Activated T-helper 17 cell treated with anti-CD3 and anti-CD28 coated beads, Interleukin-2, amount 50 U/mL, for 72 hours (primary cell): ENCODE data around the gene FAM111B. TPM values are rescaled to one million over a fixed set of nuclear protein-coding genes. Genes with fewer than 3 reads are reported as not detected.
"Not testable (repeated sequence)": the region's sequence is repeated elsewhere in the genome, so short reads cannot be mapped to it uniquely, and the experiment has no call there.

Source experiments
- ATAC-seq: fragments of 150-1000 bp; cut with Tn5 transposase; replicated peaks from 2 replicates; pipeline ENCODE4 v1.10.0; 2021; ENCODE audit warnings: mild to moderate bottlenecking, moderate library complexity
- H3K27ac Mint-ChIP-seq: one replicate; pipeline ENCODE4 v1.8.0; 2022; ENCODE audit warnings: mixed read lengths
- H3K27me3 Mint-ChIP-seq: one replicate; pipeline ENCODE4 v1.8.0; 2022; ENCODE audit warnings: mixed read lengths
- H3K36me3 Mint-ChIP-seq: one replicate; pipeline ENCODE4 v1.8.0; 2022; ENCODE audit warnings: low read depth, mild to moderate bottlenecking, mixed read lengths
- H3K4me1 Mint-ChIP-seq: one replicate; pipeline ENCODE4 v1.8.0; 2022; ENCODE audit warnings: mixed read lengths
- H3K4me3 Mint-ChIP-seq: one replicate; pipeline ENCODE4 v1.8.0; 2022; ENCODE audit warnings: mild to moderate bottlenecking, mixed read lengths
- H3K9me3 Mint-ChIP-seq: one replicate; pipeline ENCODE4 v1.8.0; 2022; ENCODE audit warnings: mixed read lengths
- total RNA-seq, 2 donors: library from RNA; stranded (reverse); gene quantifications; one replicate each; pipeline ENCODE4 v1.2.3, GENCODE V29; 2022

FAM111B gene, protein sequence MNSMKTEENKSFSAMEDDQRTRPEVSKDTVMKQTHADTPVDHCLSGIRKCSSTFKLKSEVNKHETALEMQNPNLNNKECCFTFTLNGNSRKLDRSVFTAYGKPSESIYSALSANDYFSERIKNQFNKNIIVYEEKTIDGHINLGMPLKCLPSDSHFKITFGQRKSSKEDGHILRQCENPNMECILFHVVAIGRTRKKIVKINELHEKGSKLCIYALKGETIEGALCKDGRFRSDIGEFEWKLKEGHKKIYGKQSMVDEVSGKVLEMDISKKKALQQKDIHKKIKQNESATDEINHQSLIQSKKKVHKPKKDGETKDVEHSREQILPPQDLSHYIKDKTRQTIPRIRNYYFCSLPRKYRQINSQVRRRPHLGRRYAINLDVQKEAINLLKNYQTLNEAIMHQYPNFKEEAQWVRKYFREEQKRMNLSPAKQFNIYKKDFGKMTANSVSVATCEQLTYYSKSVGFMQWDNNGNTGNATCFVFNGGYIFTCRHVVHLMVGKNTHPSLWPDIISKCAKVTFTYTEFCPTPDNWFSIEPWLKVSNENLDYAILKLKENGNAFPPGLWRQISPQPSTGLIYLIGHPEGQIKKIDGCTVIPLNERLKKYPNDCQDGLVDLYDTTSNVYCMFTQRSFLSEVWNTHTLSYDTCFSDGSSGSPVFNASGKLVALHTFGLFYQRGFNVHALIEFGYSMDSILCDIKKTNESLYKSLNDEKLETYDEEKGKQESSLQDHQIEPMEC
- total RNA-seq, result 10 to 100 TPM; 51.5 to 64.8 TPM

DNA sequence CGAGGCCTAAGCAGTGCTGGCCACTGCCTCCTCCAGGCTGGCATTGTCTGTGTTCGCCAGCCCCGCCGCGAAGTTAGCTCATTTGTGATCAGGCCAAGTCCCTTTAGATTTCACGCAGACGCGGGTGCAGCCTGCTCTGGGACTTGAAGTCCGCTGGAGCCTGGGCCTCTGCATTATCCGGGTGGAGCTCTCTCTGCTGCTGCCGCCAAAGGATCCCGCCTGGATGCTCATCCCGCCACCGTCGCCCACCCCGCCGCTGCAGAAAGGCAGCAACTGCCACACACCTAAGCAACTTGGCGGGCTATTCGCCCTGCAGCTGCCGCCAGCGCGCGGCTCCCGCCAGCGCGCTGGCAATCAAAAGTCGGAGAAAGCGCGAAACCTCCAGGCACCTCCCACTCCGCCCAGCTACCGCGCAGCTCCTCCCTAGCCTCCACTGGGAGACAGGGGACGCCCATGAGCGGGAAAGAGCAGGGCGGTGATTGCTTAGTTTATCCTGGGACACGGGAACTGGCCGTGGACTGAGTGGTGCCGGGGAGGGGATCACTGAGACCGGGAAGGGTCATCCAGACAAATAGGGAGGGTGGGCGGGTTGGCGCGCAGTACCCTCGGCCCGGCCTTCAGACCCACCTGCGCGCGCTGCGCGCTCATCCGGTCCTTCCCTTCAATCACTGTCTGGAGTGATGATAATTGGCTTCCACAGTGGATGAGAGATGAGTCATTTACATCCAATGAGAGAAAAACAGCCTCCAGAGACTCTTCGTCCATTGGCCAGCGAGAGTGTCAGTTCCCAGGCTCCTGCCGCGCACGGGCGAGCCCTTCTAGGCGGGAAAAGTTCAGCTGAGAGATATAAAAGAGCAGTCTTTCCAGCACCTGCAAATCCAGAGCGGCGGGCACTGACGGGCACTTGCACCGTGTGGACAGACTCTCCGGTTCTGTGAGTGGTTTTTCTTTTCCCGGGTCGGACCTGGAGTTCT is at the start of gene FAM111B:
Gene FAM111B, plus strand, starts transcription at position 875 of the 974 bp plus-strand sequence. CDS start 2,389 bp downstream, outside the sequence.
- Mint-ChIP-seq H3K9me3 (no peaks in the 10 kb centered on the region), H3K27ac (peak within 1 kb of the TSS; percentile 84), H3K27me3 (no peaks in the 10 kb centered on the region), H3K4me1 (peaks cover 33% of the 10 kb centered on the region), H3K36me3 (peaks cover 47% of the 10 kb centered on the region), H3K4me3 (peak within 1 kb of the TSS; percentile 95)
- ATAC-seq, result peak; percentile 92

DNA sequence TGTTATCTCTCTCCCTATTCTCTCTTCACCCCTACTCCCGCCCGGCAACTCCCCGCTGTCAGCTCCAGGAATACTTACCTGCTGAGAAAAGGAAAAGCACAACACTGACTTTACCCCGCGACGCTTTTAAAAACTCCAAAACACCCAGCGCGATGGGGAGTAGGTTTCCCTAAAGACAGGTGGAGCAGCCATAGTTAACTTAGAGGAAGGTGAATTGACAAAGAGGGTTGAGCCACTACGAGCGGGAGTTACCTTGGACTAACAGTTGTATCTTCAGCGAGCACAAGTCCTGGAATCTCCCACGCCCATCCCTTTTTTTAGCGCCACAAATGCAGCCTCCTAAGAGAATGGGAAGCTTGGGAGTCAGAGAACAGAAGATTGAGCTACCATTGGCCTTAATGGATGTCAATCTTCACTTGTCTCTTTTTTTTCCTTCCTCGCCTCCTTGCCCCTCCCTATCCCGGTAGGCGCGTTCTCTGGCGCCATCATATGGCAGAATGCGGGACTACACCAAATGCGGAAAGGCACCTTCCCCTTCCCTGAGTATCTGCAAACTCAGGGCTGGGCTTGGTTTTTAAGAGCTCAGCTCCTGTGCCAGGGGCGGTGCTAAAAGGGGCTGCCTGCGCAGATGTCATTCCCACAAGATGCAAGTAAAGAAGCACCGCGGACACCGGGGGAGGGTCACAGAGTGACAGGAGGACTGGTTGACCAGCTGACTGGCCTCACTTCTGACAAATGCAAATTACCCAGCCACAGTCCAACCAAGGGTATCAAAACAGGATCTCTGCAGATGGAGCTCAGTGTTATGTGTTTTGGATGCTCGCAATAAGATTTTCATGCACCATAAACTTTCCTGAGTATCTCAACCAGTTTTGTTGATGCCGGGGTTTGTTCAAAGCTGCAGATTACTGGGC is 48.7 kb upstream of the FAM111B start:
- peak; percentile 95 for ATAC-seq
- not testable (repeated sequence) for H3K9me3 Mint-ChIP-seq, H3K36me3 Mint-ChIP-seq, H3K27ac Mint-ChIP-seq, H3K4me1 Mint-ChIP-seq
- Mint-ChIP-seq H3K4me3 (peak overlapping the region; percentile 80), H3K27me3 (peaks cover 31% of the 10 kb centered on the region)

DNA sequence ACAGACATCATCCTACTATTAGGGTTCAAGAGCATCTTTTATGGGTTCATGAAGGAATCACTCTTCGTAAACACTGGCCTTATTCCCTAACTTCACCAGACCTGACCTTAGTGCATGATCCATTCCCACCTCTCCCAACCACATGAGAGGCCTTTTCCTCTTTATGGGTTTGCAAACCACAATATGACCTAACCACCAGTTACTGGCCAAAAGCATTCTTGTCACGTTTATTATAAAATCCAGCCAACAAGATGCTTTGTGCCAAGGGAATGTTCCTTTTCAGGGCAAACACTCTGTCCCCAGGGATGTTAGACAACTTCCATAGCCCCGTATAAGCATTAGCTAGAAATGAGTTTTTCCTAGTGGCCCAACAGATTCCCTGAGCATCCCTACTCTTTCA is 46.9 kb upstream of the FAM111B start:
- not testable (repeated sequence) for H3K4me1 Mint-ChIP-seq, ATAC-seq, H3K36me3 Mint-ChIP-seq, H3K27ac Mint-ChIP-seq, H3K9me3 Mint-ChIP-seq, H3K4me3 Mint-ChIP-seq
- peaks cover 35% of the 10 kb centered on the region for H3K27me3 Mint-ChIP-seq

DNA sequence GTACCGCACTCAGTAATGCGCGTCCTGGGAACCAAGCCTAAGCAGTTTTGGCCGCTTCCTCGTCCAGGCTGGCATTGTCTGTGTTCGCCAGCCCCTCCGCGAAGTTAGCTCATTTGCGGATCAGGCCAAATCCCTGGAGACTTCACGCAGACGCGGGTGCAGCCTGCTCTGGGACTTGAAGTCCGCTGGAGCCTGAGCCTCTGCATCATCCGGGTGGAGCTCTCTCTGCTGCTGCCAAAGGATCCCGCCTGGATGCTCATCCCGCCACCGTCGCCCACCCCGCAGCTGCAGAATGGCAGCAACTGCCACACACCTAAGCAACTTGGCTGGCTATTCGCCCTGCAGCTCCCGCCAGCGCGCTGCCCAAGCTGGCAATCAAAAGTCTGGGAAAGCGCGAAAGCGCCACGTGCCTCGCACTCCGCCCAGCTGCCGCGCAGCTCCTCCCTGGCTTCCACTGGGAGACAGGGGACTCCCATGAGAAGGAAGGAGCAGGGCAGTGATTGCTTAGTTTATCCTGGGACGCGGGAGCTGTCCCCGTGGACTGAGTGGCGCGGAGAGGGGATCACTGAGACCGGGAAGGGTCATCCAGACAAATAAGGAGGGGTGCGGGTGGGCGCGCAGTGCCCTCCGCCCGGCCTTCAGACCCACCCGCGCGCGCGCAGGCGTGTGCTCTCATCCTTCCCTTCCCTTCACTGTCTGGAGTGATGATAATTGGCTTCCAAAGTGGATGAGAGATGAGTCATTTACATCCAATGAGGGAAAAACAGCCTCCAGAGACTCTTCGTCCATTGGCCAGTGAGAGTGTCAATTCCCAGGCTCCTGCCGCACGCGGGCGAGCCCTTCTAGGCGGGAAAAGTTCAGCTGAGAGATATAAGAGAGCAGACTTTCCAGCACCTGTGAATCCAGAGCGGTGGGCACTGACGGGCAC is 44.2 kb upstream of the FAM111B start:
- Mint-ChIP-seq H3K4me3 (no peak overlapping the region), H3K27me3 (peaks cover 37% of the 10 kb centered on the region), H3K36me3 (no peaks in the 10 kb centered on the region), H3K4me1 (no peaks in the 10 kb centered on the region), H3K27ac (no peak overlapping the region), H3K9me3 (no peaks in the 10 kb centered on the region)
- ATAC-seq, result no peak

DNA sequence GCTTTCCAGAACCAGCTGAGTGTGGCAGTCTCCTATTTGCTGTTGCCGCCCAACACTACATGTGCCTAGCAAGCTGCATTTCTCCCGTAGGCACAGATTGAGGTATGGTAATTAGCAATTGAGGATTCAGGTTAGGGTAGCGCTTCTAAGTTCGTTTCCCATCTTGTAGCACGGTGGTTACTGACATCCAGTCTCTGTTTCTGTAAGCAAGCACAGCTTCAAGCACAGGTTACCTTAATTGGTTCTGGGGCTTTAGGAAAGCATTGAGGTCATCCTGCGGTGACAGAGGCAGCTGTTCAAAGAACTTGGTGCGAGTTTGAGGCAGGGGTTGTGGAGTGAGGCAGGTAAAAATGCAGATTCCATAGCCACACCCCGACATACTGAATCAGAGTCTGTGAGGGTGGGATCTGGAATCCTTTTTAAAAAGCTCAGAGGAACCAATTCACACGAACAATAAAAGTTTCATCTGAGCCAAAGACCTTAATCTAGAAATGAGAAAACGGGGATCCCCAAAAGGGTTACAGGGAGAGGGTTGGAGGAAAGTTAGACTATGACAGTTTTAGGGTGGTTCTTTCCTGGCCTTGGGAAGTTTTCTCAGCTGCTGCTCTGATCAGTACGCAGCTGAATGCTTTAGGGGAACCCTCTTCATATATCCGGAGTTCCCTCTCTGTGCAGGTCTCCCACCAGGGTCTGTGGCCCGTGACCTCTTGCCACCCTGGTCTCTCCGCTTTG is 42.9 kb upstream of the FAM111B start:
- not testable (repeated sequence) for H3K4me3 Mint-ChIP-seq, H3K27ac Mint-ChIP-seq, H3K4me1 Mint-ChIP-seq, H3K36me3 Mint-ChIP-seq, H3K9me3 Mint-ChIP-seq
- peak; percentile 58 for ATAC-seq
- peaks cover 42% of the 10 kb centered on the region for H3K27me3 Mint-ChIP-seq

DNA sequence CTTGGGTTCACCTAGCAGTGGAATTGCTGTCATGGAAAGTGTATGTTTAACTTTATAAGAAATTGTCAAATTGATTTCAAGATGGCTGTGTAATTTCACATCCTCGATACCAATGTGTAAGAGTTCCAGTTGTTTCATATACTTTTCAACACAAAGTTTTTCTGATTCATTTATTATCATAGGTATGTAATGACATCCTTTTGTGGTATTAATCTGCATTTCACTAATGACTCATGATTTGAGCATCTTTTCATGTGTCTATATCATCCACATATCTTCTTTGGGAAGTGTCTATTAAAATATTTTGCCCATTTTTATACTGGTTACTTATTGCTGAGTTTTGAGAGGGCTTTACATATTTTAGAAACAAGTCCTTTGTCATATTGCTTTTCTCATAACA is 38.0 kb upstream of the FAM111B start:
- peak; percentile 55 for ATAC-seq
- no peaks in the 10 kb centered on the region for H3K4me1 Mint-ChIP-seq
- H3K36me3 Mint-ChIP-seq, result no peaks in the 10 kb centered on the region
- no peak overlapping the region for H3K4me3 Mint-ChIP-seq
- no peaks in the 10 kb centered on the region for H3K9me3 Mint-ChIP-seq
- peaks cover 51% of the 10 kb centered on the region for H3K27me3 Mint-ChIP-seq
- H3K27ac Mint-ChIP-seq, result no peak overlapping the region

DNA sequence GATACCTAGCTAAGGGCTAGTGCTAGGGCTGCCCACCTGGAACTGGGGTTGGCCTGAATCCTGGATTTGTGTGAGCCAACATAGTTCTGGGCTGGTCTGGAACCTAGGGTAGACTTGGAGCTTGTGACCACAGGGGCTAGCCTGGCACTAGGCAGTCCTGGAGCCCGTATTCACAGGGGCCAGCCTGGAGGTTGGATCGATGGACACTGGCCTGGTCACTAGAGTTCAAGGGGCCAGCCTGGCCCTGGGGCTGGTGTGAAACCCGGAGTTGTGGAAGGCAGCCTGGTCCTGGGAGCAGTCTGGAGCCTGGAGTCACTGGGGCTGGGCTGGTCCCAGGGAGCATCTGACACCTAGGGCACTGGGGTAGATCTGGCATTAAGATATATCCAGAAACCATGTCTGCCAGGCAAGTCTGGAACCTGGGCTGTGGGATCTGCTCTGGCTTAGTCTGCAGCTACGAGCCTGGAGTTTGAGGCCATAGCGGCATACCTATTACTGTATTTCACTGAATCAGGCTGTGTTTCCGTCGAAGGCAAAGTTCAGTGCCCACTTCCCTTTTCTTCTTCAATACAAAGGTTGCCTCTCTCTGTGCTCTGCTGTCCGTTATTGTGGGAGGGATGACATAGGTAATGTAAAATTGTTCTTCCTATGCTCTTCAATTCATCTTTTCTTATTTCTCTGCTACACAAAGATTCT is 30.0 kb upstream of the FAM111B start:
- Mint-ChIP-seq H3K9me3 (no peaks in the 10 kb centered on the region), H3K4me3 (no peak overlapping the region), H3K27me3 (peaks cover 35% of the 10 kb centered on the region), H3K4me1 (no peaks in the 10 kb centered on the region), H3K36me3 (no peaks in the 10 kb centered on the region), H3K27ac (no peak overlapping the region)
- no peak for ATAC-seq

DNA sequence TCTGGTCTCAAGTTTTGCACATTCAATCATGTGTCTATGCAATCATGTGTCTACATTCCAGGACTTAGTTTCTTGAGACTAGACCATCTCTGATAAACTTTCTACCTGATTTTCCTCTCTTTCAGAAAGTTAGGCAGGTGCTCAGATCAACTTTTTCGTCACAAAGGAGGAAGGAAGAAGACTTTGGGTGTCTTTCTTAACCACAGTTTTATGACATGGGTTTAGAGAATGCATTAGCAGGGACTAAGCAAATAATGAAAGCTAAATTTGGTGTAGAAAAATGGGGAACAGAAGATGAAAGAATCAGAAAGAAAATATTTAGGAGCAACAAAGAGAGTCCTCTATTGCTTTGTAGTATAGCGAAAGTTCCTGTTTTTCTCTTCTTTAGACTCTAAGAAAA is 28.6 kb upstream of the FAM111B start:
- H3K27ac Mint-ChIP-seq, result no peak overlapping the region
- no peaks in the 10 kb centered on the region for H3K9me3 Mint-ChIP-seq
- no peaks in the 10 kb centered on the region for H3K36me3 Mint-ChIP-seq
- peaks cover 28% of the 10 kb centered on the region for H3K27me3 Mint-ChIP-seq
- ATAC-seq, result no peak
- no peak overlapping the region for H3K4me3 Mint-ChIP-seq
- no peaks in the 10 kb centered on the region for H3K4me1 Mint-ChIP-seq

DNA sequence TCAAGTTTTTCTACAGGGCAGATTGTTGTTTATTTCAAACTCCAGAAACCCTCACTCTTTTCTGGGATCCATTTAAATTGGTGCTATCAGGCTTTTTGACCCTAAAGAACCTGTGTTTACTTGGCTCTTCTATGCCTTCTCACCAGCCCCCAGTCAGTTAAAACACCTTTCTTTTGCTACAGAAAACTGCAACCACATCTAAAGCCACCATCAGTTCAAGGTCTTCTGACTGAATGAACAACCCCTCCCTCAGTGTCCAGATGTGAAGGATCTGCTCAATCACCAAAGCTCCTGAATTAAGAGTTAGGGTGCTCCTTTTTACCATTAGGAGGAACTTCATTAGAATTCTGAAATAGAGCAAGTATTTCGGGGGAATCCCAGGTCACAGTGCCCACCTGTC is 28.0 kb upstream of the FAM111B start:
- H3K9me3 Mint-ChIP-seq, result no peaks in the 10 kb centered on the region
- peaks cover 26% of the 10 kb centered on the region for H3K27me3 Mint-ChIP-seq
- no peak overlapping the region for H3K27ac Mint-ChIP-seq
- H3K4me3 Mint-ChIP-seq, result no peak overlapping the region
- no peak for ATAC-seq
- no peaks in the 10 kb centered on the region for H3K4me1 Mint-ChIP-seq
- no peaks in the 10 kb centered on the region for H3K36me3 Mint-ChIP-seq

DNA sequence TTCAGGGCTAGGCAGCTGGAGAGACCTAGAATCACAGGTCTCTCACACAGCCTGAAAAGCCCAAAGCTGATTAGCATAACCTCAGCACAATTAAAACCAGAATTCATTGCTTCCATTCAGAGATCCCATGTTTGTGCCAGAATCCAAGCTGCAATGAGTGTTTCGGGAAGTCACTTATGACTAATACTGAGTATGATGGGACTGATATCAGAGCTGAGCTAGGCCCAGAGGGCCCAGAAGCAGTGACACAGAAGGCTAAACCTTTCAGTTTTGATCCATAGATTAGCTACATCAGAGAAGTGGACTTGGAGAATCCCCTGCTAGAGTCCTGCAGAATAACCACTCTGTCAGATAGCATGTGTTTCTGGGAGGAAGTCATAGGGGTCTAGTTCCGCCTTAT is 26.6 kb upstream of the FAM111B start:
- H3K4me1 Mint-ChIP-seq, H3K27ac Mint-ChIP-seq, H3K4me3 Mint-ChIP-seq, H3K9me3 Mint-ChIP-seq, ATAC-seq, H3K36me3 Mint-ChIP-seq: not testable (repeated sequence)
- H3K27me3 Mint-ChIP-seq, result peaks cover 16% of the 10 kb centered on the region

DNA sequence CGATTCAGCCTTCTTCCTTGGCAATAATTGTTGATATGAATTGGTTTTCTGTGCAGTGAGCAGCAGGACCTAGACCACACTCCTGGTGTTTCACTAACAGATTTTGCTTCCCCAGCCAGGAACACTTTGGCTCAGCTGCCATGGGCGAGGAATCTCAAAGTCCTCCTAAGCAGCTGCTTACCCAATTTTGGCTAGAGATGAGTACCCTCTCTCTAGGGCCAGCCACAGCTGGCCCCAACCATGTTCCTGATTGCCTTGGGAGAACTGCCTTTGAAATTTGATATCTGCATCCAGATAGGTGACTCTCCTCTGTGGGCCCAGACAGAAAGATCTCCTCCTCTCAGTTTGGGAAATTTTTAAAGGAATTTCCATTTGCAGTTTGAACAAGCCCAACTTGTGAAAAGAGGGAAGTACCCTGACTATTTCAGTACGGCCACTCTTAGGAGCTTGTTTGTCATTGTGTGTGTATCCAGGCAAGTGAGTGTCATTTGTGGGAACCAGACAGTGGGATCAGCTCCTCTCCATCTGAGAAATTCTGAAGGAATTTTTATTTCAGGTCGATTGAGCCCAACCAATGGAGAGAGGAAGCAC is 25.5 kb upstream of the FAM111B start:
- not testable (repeated sequence) for H3K9me3 Mint-ChIP-seq, H3K4me3 Mint-ChIP-seq, H3K27ac Mint-ChIP-seq, H3K4me1 Mint-ChIP-seq, ATAC-seq, H3K36me3 Mint-ChIP-seq
- peaks cover 12% of the 10 kb centered on the region for H3K27me3 Mint-ChIP-seq

DNA sequence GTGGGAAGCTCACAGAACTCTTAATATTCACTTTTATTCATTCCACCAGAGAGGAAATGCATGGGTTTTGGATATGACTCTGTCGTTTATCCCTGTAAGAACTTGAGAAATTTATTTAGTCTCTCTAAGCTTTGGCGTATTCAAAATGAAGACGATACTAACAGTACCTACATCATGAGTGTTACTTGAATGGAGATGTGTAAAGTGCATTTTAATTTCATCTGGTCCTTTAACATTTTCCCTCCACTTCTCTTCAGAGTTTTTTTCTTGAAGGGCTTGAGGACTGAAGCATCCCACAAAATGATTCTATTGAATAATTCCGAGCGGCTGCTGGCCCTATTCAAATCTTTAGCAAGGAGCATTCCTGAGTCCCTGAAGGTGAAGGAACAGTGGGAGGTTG is 21.0 kb upstream of the FAM111B start, which contains the start of gene GLYATL1B:
Gene GLYATL1B, plus strand, starts transcription at position 301 of the 400 bp plus-strand sequence. Its CDS starts 0 bp downstream, at position 301.
- H3K4me3 Mint-ChIP-seq, H3K9me3 Mint-ChIP-seq, H3K36me3 Mint-ChIP-seq, H3K4me1 Mint-ChIP-seq, H3K27ac Mint-ChIP-seq, ATAC-seq: not testable (repeated sequence)
- peaks cover 20% of the 10 kb centered on the region for H3K27me3 Mint-ChIP-seq
